HCT116 (cell line): ENCODE measurements around the gene KRT222. TPM values are rescaled to one million over a fixed set of nuclear protein-coding genes. Genes with fewer than 3 reads are reported as not detected.

ENCODE experiments used
- ATAC-seq: fragments of 200-7000 bp; cut with Tn5 transposase; 2 replicates; pipeline ENCODE4 v1.9.1; 2020; ENCODE audit warnings: mild to moderate bottlenecking, moderate library complexity
- BruUV-seq: library from RNA; stranded (reverse); fragments of 400-500 nt; replicated peaks from 2 replicates; lab custom pipeline; 2021; lab: Mats Ljungman, UMichigan
- CTCF ChIA-PET: fragments of 300-600 bp; sonication (Branson Sonifier 250); formaldehyde crosslinking; loops from one replicate; lab custom pipeline; 2021; ENCODE audit warnings: antibody characterized with exemption; lab: Charles Lee
- POLR2A ChIA-PET: fragments of 300-600, 350-600 bp; sonication (Branson Sonifier 250); formaldehyde crosslinking; loops from one replicate; lab custom pipeline; 2021; ENCODE audit warnings: antibody characterized with exemption; lab: Charles Lee
- RAD21 ChIA-PET, 2 experiments: fragments of 300-600 bp; sonication (Branson Sonifier 250); formaldehyde crosslinking; loops; one replicate each; lab custom pipeline; 2023; ENCODE audit warnings: low total read pairs in 2 of 2; ENCODE audit not compliant: uncharacterized antibody in 2 of 2, unreplicated experiment in 2 of 2, low non-redundant PET in 1 of 2; lab: Charles Lee
- DNase-seq: peaks from one replicate; pipeline ENCODE4 v3.0.0-alpha.2; 2010; ENCODE audit warnings: low read depth, low spot score
- H2AFZ ChIP-seq: fragments of 200-600 bp; shearing (Covaris generic), sonication (generic); 2 replicates; pipeline ENCODE4 v1.6.1; 2017; ENCODE audit warnings: low read depth, mixed run types, mixed read lengths, antibody characterized with exemption, low read length; ENCODE audit not compliant: poor library complexity, severe bottlenecking
- H3K27ac ChIP-seq: 2 replicates; pipeline ENCODE4 v1.5.1; 2012; ENCODE audit warnings: low read depth, low read length
- H3K27me3 ChIP-seq: fragments of 200-600 bp; sonication (generic); 2 replicates; pipeline ENCODE4 v1.6.1; 2016; ENCODE audit warnings: mixed run types, low read length, mixed read lengths; ENCODE audit not compliant: insufficient read depth
- H3K36me3 ChIP-seq, 2 experiments: fragments of 200-500 bp in 1 of 2; fragments of 200-600 bp in 1 of 2; sonication (Bioruptor generic) in 1 of 2; sonication (generic) in 1 of 2; 2 replicates each; pipeline versions ENCODE4 v1.5.1 to v1.6.1; 2014 to 2016; ENCODE audit warnings: low read length in 2 of 2, inconsistent platforms in 1 of 2, mixed read lengths in 1 of 2, mixed run types in 1 of 2; ENCODE audit not compliant: insufficient read depth in 2 of 2, control insufficient read depth in 1 of 2
- H3K4me1 ChIP-seq, 2 experiments: fragments of 200-600 bp in 1 of 2; sonication (generic) in 1 of 2; 2 replicates each; pipeline versions ENCODE4 v1.5.1 to v1.6.1; 2012 to 2017; ENCODE audit warnings: low read length in 2 of 2, inconsistent platforms in 1 of 2, mild to moderate bottlenecking in 1 of 2, mixed read lengths in 1 of 2, mixed run types in 1 of 2, moderate library complexity in 1 of 2; ENCODE audit not compliant: insufficient read depth in 2 of 2, control insufficient read depth in 1 of 2
- H3K4me2 ChIP-seq: fragments of 200-600 bp; sonication (generic); 2 replicates; pipeline ENCODE4 v1.6.1; 2017; ENCODE audit warnings: mixed run types, low read length, mixed read lengths
- H3K4me3 ChIP-seq, 2 experiments: fragments of 200-600 bp in 1 of 2; sonication (generic) in 1 of 2; replicated peaks in 1 of 2; 2 replicates each; pipeline ENCODE4 v1.5.1; 2011 to 2016; ENCODE audit warnings: low read length in 2 of 2, control low read depth in 1 of 2, low read depth in 1 of 2, mild to moderate bottlenecking in 1 of 2, mixed read lengths in 1 of 2, mixed run types in 1 of 2
- H3K79me2 ChIP-seq: fragments of 200-600 bp; sonication (generic); 2 replicates; pipeline ENCODE4 v1.6.1; 2017; ENCODE audit warnings: mild to moderate bottlenecking, mixed run types, low read length, moderate library complexity, mixed read lengths; ENCODE audit not compliant: insufficient read depth
- H3K9ac ChIP-seq: fragments of 200-600 bp; sonication (generic); 2 replicates; pipeline ENCODE4 v1.6.1; 2016; ENCODE audit warnings: low read length, mixed read lengths
- H3K9me2 ChIP-seq: fragments of 200-600 bp; sonication (generic), shearing (Covaris generic); 2 replicates; pipeline ENCODE4 v1.6.1; 2017; ENCODE audit warnings: mixed run types, mild to moderate bottlenecking, moderate library complexity; ENCODE audit not compliant: insufficient read depth
- H3K9me3 ChIP-seq, 2 experiments: fragments of 200-500 bp in 1 of 2; fragments of 200-600 bp in 1 of 2; sonication (Bioruptor generic) in 1 of 2; sonication (generic) in 1 of 2; 2 replicates each; pipeline ENCODE4 v1.6.1; 2014 to 2017; ENCODE audit warnings: low read length in 2 of 2, mixed read lengths in 2 of 2, inconsistent platforms in 1 of 2, low read depth in 1 of 2, mild to moderate bottlenecking in 1 of 2, mixed run types in 1 of 2, moderate library complexity in 1 of 2; ENCODE audit not compliant: control insufficient read depth in 1 of 2, insufficient read depth in 1 of 2
- H4K20me1 ChIP-seq: fragments of 200-600 bp; sonication (generic), shearing (Covaris generic); 2 replicates; pipeline ENCODE4 v1.6.1; 2017; ENCODE audit warnings: mixed run types, mild to moderate bottlenecking, moderate library complexity; ENCODE audit not compliant: insufficient read depth
- CBX3 ChIP-seq: IDR thresholded peaks from 2 replicates; pipeline ENCODE4 v1.6.1; 2012; ENCODE audit warnings: low read depth
- CEBPB ChIP-seq: IDR thresholded peaks from 2 replicates; pipeline ENCODE4 v1.6.1; 2012; ENCODE audit warnings: low read depth
- EZH2 ChIP-seq: fragments of 200-600 bp; sonication (generic); IDR thresholded peaks from 2 replicates; pipeline ENCODE4 v1.6.1; 2017; ENCODE audit warnings: antibody characterized with exemption, mixed run types
- EZH2phosphoT487 ChIP-seq: fragments of 200-600 bp; IDR thresholded peaks from 2 replicates; pipeline ENCODE4 v1.6.1; 2018; ENCODE audit warnings: antibody characterized with exemption, borderline replicate concordance
- FOSL1 ChIP-seq: IDR thresholded peaks from 2 replicates; pipeline ENCODE4 v1.6.1; 2012; ENCODE audit warnings: low read depth
- JUND ChIP-seq: IDR thresholded peaks from 2 replicates; pipeline ENCODE4 v1.6.1; 2012
- POLR2AphosphoS5 ChIP-seq: IDR thresholded peaks from 2 replicates; pipeline ENCODE4 v1.6.1; 2011; ENCODE audit warnings: mild to moderate bottlenecking, low read depth, low read length, moderate library complexity
- RAD21 ChIP-seq: IDR thresholded peaks from 2 replicates; pipeline ENCODE4 v1.6.1; 2012; ENCODE audit warnings: low read depth, mild to moderate bottlenecking
- REST ChIP-seq: IDR thresholded peaks from 2 replicates; pipeline ENCODE4 v1.6.1; 2012; ENCODE audit warnings: low read depth
- SIN3A ChIP-seq: IDR thresholded peaks from 2 replicates; pipeline ENCODE4 v1.6.1; 2012; ENCODE audit warnings: low read depth
- SRF ChIP-seq: IDR thresholded peaks from 2 replicates; pipeline ENCODE4 v1.6.1; 2012; ENCODE audit warnings: low read depth
- TCF7L2 ChIP-seq: IDR thresholded peaks from 2 replicates; pipeline ENCODE4 v1.7.0; 2011; ENCODE audit warnings: borderline replicate concordance, inconsistent platforms; ENCODE audit not compliant: insufficient read depth, insufficient read length; ENCODE audit errors: extremely low read depth
- YY1 ChIP-seq: IDR thresholded peaks from 2 replicates; pipeline ENCODE4 v1.6.1; 2011; ENCODE audit warnings: low read length, low read depth, moderate library complexity, mild to moderate bottlenecking; ENCODE audit not compliant: insufficient replicate concordance; ENCODE audit errors: extremely low read depth
- intact Hi-C: fragments of 100-400 bp; cut with micrococcal nuclease; formaldehyde crosslinking; loops from 2 replicates; pipeline ENCODE4 v1.10.0; 2022
- total RNA-seq: library from RNA; stranded (reverse); gene quantifications from one replicate; pipeline ENCODE4 v1.2.1, GENCODE V29; 2021; ENCODE audit not compliant: unreplicated experiment
- TF ChIP-seq, protein P1 (sequence below): IDR thresholded peaks from 2 replicates; pipeline ENCODE4 v1.6.1; 2011; ENCODE audit warnings: mild to moderate bottlenecking, low read length, moderate library complexity; ENCODE audit not compliant: insufficient replicate concordance; ENCODE audit errors: extremely low read depth

Gene KRT222
- total RNA-seq, 1 experiment from 2014 or later: 5.0 TPM

GRCh38 chr17:40622509-40622928, 42.5 kb downstream of the KRT222 start:
- POLR2A ChIA-PET: no interaction called here

More at GRCh38 chr17:40622509-40622928, 42.5 kb downstream of the KRT222 start:
- BruUV-seq: no TSS peak
- Histone ChIP-seq H2AFZ (no peak overlapping the region), H3K4me2 (no peak overlapping the region), H3K9me3 (no peaks in the 10 kb centered on the region), H3K27me3 (no peaks in the 10 kb centered on the region), H3K9ac (no peak overlapping the region), H3K27ac (no peak overlapping the region), H3K36me3 (peaks cover 5 to 6% of the 10 kb centered on the region in 2 experiments; a peak in 1 of 4 replicates), H4K20me1 (no peaks in the 10 kb centered on the region), H3K4me3 (no peak overlapping the region), H3K79me2 (no peaks in the 10 kb centered on the region), H3K9me2 (no peaks in the 10 kb centered on the region), H3K4me1 (peaks cover 2 to 8% of the 10 kb centered on the region in 2 experiments; a peak in 3 of 4 replicates)
- intact Hi-C loops: loop anchor here (5.0 to 10.0 kb wide), 2 partner anchors 702 to 1025 kb away; no protein-coding TSS in a partner anchor
- DNase-seq (no peak), ATAC-seq (no peak)
- CTCF ChIA-PET: interaction anchor here (0.8 to 1.8 kb wide), 2 partner anchors 75 to 1040 kb away, joined by 3 to 5 read pairs; no protein-coding TSS in a partner anchor
- RAD21 ChIA-PET: no interaction called here
- TF ChIP-seq JUND (no peak), REST (no peak), EZH2 (no peak), TCF7L2 (no peak), CBX3 (no peak), RAD21 (no peak), SIN3A (no peak), CEBPB (no peak), YY1 (no peak), EZH2phosphoT487 (no peak), FOSL1 (no peak), SRF (no peak), POLR2AphosphoS5 (no peak)
- TF ChIP-seq, protein P1, sequence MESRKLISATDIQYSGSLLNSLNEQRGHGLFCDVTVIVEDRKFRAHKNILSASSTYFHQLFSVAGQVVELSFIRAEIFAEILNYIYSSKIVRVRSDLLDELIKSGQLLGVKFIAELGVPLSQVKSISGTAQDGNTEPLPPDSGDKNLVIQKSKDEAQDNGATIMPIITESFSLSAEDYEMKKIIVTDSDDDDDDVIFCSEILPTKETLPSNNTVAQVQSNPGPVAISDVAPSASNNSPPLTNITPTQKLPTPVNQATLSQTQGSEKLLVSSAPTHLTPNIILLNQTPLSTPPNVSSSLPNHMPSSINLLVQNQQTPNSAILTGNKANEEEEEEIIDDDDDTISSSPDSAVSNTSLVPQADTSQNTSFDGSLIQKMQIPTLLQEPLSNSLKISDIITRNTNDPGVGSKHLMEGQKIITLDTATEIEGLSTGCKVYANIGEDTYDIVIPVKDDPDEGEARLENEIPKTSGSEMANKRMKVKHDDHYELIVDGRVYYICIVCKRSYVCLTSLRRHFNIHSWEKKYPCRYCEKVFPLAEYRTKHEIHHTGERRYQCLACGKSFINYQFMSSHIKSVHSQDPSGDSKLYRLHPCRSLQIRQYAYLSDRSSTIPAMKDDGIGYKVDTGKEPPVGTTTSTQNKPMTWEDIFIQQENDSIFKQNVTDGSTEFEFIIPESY: no peak
